ENCODE measurements around the gene PALS2. TPM values are rescaled to one million over a fixed set of nuclear protein-coding genes. Genes with fewer than 3 reads are reported as not detected.

Gene PALS2
- total RNA-seq, 1 donor from 2014 or later, result 5.7 TPM

GRCh38 chr7:24587853-24588252 is 14.6 kb downstream of the PALS2 start:
- peak; percentile 21 to 51 (median 33) for TF ChIP-seq CTCF (IDR thresholded peaks at IDR 0.05)
- Histone ChIP-seq H3K4me1 (no peaks in the 10 kb centered on the region), H3K36me3 (no peaks in the 10 kb centered on the region), H3K4me3 (no peak overlapping the region), H3K27me3 (no peaks in the 10 kb centered on the region), H3K9me3 (no peaks in the 10 kb centered on the region), H3K27ac (no peak overlapping the region)
- intact Hi-C loops (cut with DNase I), result loop anchor here (2.0 kb wide), 1 partner anchor 185 kb away; no protein-coding TSS in a partner anchor
- DNase-seq (ENCODE audit: low spot score in 2 of 2), result no peak

- Histone ChIP-seq H3K9me3 (no peaks in the 10 kb centered on the region), H3K27ac (no peak overlapping the region), H3K4me1 (no peaks in the 10 kb centered on the region), H3K4me3 (no peak overlapping the region), H3K27me3 (no peaks in the 10 kb centered on the region), H3K36me3 (no peaks in the 10 kb centered on the region)
- no peak for DNase-seq (ENCODE audit: low spot score in 2 of 2)
- TF ChIP-seq CTCF (IDR thresholded peaks at IDR 0.05), result no peak
- intact Hi-C loops (cut with DNase I), result no loop called here
Observed at GRCh38 chr7:24591152-24591551, 17.9 kb downstream of the PALS2 start.

- Histone ChIP-seq H3K36me3 (no peaks in the 10 kb centered on the region), H3K4me3 (no peak overlapping the region), H3K27ac (no peak overlapping the region), H3K9me3 (no peaks in the 10 kb centered on the region), H3K27me3 (no peaks in the 10 kb centered on the region), H3K4me1 (no peaks in the 10 kb centered on the region)
- intact Hi-C loops (cut with DNase I), result no loop called here
- TF ChIP-seq CTCF (IDR thresholded peaks at IDR 0.05), result no peak
- DNase-seq (ENCODE audit: low spot score in 2 of 2), result no peak
Observed at GRCh38 chr7:24595671-24596418, 22.6 kb downstream of the PALS2 start.

DNA sequence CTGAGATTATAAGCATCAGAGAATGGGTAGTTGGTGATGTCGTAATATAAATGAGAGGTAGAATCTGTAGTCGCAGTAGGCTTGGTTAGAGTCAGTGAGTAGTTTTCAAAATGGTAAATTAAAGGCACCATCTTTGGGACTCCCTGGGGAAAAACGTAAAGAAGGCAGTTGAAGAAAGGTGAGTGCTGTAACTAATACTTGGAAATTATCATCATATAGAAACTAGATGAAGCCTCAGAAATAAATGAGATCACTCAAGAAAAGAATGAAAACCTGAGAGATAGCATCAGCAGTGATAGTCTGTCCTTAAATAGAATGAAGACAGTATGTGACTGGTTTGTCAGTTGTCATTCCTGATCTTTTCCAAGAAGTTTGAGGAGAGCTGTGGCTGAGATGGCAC is 23.8 kb downstream of the PALS2 start:
- TF ChIP-seq CTCF (IDR thresholded peaks at IDR 0.05), result no peak
- Histone ChIP-seq H3K27ac (no peak overlapping the region), H3K4me1 (no peaks in the 10 kb centered on the region), H3K27me3 (no peaks in the 10 kb centered on the region), H3K36me3 (no peaks in the 10 kb centered on the region), H3K9me3 (no peaks in the 10 kb centered on the region), H3K4me3 (no peak overlapping the region)
- DNase-seq (ENCODE audit: low spot score in 2 of 2), result no peak
- intact Hi-C loops (cut with DNase I), result no loop called here

DNA sequence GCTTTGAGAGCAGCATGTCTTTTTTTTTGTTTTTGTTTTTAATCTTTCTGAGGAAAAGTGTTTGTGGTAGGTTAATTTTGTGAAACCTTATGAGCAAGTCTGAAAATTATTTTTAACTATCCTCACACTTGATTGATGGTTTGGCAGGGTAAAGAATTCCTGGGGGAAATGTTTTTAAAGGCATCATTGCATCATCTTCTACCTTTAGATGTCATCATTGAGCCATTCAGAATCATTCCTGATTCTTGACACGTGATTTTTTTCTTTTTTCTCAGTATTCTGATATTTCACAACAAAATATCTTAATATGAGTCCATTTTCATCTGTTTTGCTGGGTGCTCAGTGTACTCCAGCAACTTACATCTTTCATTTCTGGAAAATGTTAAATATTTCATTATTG is 28.3 kb downstream of the PALS2 start:
- intact Hi-C loops (cut with DNase I), result no loop called here
- DNase-seq (ENCODE audit: low spot score in 2 of 2), result no peak
- H3K9me3 ChIP-seq, result no peaks in the 10 kb centered on the region
- H3K4me3 ChIP-seq, result no peak overlapping the region
- no peak overlapping the region for H3K27ac ChIP-seq
- TF ChIP-seq CTCF (IDR thresholded peaks at IDR 0.05), result no peak
- H3K27me3 ChIP-seq, result no peaks in the 10 kb centered on the region
- H3K36me3 ChIP-seq, result no peaks in the 10 kb centered on the region
- H3K4me1 ChIP-seq, result no peaks in the 10 kb centered on the region
